Measurements from ENCODE around the gene DCXR. TPM values are rescaled to one million over a fixed set of nuclear protein-coding genes. Genes with fewer than 3 reads are reported as not detected.

The DCXR gene
- total RNA-seq, 2 experiments from 2014 or later = 132 to 147 TPM

- Histone ChIP-seq H3K4me3 (ENCODE audit: low read depth, low read length, poor library complexity, severe bottlenecking) (no peak overlapping the region), H3K9me2 (ENCODE audit: insufficient read depth, low read length) (no peaks in the 10 kb centered on the region), H3K4me2 (ENCODE audit: low read length) (no peak overlapping the region), H3K9me3 (ENCODE audit: low read length) (no peaks in the 10 kb centered on the region), H3K36me3 (ENCODE audit: insufficient read depth, low read length) (peaks cover 70% of the 10 kb centered on the region), H2AFZ (ENCODE audit: low read length) (no peak overlapping the region), H4K20me1 (ENCODE audit: insufficient read depth, low read length) (no peaks in the 10 kb centered on the region), H3K27ac (ENCODE audit: low read depth, low read length, poor library complexity, severe bottlenecking) (no peak overlapping the region), H3K79me2 (ENCODE audit: insufficient read depth, low read depth, low read length) (peaks cover 8% of the 10 kb centered on the region; the same call in 1 of the 2 replicates), H3K4me1 (ENCODE audit: insufficient read depth, low read length, poor library complexity, severe bottlenecking) (peaks cover 17% of the 10 kb centered on the region)
- no peak for TF ChIP-seq EZH2phosphoT487 (IDR thresholded peaks at IDR 0.05; ENCODE audit: borderline replicate concordance, low read depth, low read length)
- TF ChIP-seq CTCF (conservative IDR thresholded peaks at IDR 0.05; ENCODE audit: low read length) = no peak
- POLR2A ChIA-PET = no interaction called here
- intact Hi-C loops (cut with micrococcal nuclease; ENCODE audit: unreplicated experiment) = no loop called here
- CTCF ChIA-PET (ENCODE audit: unreplicated experiment) = no interaction called here
- no peak for DNase-seq (ENCODE audit: low spot score)
- BruUV-seq (replicated peaks) = no TSS peak
These were observed 17.8 kb upstream of the DCXR start for GRCh38 chr17:82055023-82055964.

GRCh38 chr17:82054351-82055022 is 17.0 kb upstream of the DCXR start:
- Histone ChIP-seq H3K4me2 (ENCODE audit: low read length) (no peak overlapping the region), H2AFZ (ENCODE audit: low read length) (no peak overlapping the region), H3K27ac (ENCODE audit: low read depth, low read length, poor library complexity, severe bottlenecking) (no peak overlapping the region), H4K20me1 (ENCODE audit: insufficient read depth, low read length) (no peaks in the 10 kb centered on the region), H3K79me2 (ENCODE audit: insufficient read depth, low read depth, low read length) (peaks cover 8% of the 10 kb centered on the region; the same call in 1 of the 2 replicates), H3K4me3 (ENCODE audit: low read depth, low read length, poor library complexity, severe bottlenecking) (no peak overlapping the region), H3K9me3 (ENCODE audit: low read length) (no peaks in the 10 kb centered on the region), H3K9me2 (ENCODE audit: insufficient read depth, low read length) (no peaks in the 10 kb centered on the region), H3K36me3 (ENCODE audit: insufficient read depth, low read length) (peaks cover 62% of the 10 kb centered on the region), H3K4me1 (ENCODE audit: insufficient read depth, low read length, poor library complexity, severe bottlenecking) (peaks cover 21% of the 10 kb centered on the region)
- CTCF ChIA-PET (ENCODE audit: unreplicated experiment) = no interaction called here
- no peak for TF ChIP-seq EZH2phosphoT487 (IDR thresholded peaks at IDR 0.05; ENCODE audit: borderline replicate concordance, low read depth, low read length)
- no peak for TF ChIP-seq CTCF (conservative IDR thresholded peaks at IDR 0.05; ENCODE audit: low read length)
- intact Hi-C loops (cut with micrococcal nuclease; ENCODE audit: unreplicated experiment) = no loop called here
- no TSS peak for BruUV-seq (replicated peaks)
- no peak for DNase-seq (ENCODE audit: low spot score)
- POLR2A ChIA-PET = interaction anchor here (0.6 to 0.9 kb wide), 2 partner anchors 17 to 400 kb away, joined by 3 to 4 read pairs; partner anchors contain the start of gene DCXR

Measured in OCI-LY7 (cell line).